GM15510 (cell line): Measurements from ENCODE around the gene RPL18A.

ENCODE experiments used
- POLR2A ChIP-seq: IDR thresholded peaks from 3 replicates; pipeline ENCODE4 v1.6.1; 2011; ENCODE audit warnings: borderline replicate concordance; ENCODE audit not compliant: insufficient read length; ENCODE audit errors: extremely low read depth

RPL18A gene

DNA sequence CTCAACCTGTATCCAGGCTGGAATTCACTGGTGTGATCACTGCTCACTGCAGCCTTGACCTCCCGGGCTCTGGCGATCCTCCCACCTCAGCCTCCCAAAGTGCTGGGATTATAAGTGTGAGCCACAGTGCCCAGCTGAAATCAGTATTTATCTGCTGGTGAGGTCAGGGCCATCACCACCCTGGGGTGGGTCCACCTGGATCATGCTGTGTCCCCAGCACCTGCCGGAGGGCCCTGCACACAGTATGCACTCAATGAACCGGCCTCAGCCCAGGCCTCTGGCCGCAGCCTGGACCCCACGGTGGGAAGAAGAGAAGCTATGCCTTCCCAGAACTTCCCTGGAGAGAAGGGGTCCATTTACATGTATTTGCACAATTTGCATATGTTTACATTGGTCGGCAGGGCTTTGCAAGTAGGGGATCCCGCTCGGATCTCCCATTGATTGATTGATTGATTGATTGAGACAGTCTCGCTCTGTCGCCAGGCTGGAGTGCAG, 9.5 kb downstream of the RPL18A start:
- TF ChIP-seq POLR2A = no peak

DNA sequence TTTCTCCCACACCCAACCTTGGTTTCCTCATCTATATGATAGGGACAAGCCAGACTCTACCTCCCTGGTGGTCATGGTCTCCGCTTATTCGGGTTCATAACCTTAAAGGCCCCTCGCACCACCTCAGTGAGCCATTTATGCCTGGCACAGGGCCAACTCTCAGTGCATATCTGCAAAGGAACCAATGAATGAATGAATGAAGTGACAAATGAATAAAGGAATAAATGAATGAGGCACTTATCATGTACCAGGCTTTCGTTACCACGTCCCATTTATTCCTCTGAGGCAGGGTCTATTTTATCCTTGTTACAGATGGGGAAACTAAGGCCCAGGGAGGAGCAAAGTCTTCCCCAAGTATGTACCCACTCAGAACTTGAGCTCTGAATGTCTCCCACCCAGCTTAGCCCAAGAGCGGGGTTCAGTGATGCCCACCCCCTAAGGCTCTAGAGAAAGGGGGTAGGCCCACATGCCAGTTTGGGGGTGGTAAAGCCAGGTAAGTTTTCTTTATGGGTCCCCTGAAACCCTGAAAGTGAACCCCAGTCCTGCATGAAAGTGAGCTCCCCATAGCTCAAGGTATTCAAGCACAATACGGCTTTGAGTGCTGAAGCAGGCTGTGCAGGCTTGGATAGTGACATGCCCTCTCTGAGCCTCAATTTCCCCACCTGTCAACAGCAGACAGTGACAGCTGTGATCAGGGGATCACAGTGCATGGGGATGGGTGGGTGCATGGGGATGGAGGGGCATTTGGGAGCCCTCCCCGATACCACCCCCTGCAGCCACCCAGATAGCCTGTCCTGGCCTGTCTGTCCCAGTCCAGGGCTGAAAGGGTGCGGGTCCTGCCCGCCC, 11.5 kb downstream of the RPL18A start:
- TF ChIP-seq POLR2A = no peak

DNA sequence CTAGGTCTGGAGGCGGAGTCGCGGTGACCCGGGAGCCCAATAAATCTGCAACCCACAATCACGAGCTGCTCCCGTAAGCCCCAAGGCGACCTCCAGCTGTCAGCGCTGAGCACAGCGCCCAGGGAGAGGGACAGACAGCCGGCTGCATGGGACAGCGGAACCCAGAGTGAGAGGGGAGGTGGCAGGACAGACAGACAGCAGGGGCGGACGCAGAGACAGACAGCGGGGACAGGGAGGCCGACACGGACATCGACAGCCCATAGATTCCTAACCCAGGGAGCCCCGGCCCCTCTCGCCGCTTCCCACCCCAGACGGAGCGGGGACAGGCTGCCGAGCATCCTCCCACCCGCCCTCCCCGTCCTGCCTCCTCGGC, 12.2 kb downstream of the RPL18A start, which contains the start of gene SLC5A5:
Gene SLC5A5 (plus strand): TSS at position 68 of the 373 bp plus-strand sequence. CDS start 375 bp downstream, outside the sequence.
- no peak for TF ChIP-seq POLR2A

DNA sequence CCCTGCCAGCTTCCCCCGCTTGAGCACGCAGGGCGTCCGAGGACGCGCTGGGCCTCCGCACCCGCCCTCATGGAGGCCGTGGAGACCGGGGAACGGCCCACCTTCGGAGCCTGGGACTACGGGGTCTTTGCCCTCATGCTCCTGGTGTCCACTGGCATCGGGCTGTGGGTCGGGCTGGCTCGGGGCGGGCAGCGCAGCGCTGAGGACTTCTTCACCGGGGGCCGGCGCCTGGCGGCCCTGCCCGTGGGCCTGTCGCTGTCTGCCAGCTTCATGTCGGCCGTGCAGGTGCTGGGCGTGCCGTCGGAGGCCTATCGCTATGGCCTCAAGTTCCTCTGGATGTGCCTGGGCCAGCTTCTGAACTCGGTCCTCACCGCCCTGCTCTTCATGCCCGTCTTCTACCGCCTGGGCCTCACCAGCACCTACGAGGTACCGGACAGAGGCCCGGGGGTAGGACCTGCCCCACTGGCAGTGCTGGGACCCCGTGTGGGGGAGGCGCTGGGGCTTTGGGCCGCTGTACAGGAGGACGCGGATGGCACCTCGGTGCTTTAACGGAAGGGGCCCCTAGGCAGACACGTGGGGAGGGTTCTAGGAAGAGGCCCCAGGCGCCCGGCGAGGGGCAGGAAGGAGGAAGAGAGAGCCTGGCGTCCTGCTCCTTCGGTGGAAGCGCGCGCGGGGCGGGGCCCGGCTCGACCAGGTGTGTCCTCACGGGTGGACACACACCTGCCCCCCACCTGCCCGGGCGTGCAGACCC, 12.7 kb downstream of the RPL18A start:
- no peak for TF ChIP-seq POLR2A

GRCh38 chr19:17873786-17874757, 14.4 kb downstream of the RPL18A start:
- no peak for TF ChIP-seq POLR2A

GRCh38 chr19:17874758-17875135, 15.0 kb downstream of the RPL18A start:
- no peak for TF ChIP-seq POLR2A

GRCh38 chr19:17877696-17878095, 18.0 kb downstream of the RPL18A start:
- TF ChIP-seq POLR2A = no peak

DNA sequence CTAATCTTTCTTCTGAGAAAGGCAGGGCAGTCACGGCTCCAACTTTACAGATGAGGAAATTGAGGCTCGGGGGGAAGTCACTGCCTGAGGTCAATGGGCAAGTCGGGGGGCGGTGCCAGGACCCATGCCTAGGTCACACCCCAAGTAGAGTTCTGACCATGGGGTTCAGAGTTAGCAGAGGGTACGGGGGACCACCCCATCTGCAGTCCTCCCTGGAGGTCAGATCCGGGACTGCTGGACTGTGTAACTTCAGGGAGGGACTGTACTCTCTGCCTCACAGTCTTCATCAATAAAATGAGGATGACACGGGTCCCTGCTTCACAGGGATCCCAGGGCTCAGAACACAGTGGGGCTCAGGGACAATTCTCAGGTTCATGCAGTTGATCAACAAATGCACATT, 19.8 kb downstream of the RPL18A start:
- no peak for TF ChIP-seq POLR2A

GRCh38 chr19:17881701-17882100, 22.0 kb downstream of the RPL18A start:
- no peak for TF ChIP-seq POLR2A

DNA sequence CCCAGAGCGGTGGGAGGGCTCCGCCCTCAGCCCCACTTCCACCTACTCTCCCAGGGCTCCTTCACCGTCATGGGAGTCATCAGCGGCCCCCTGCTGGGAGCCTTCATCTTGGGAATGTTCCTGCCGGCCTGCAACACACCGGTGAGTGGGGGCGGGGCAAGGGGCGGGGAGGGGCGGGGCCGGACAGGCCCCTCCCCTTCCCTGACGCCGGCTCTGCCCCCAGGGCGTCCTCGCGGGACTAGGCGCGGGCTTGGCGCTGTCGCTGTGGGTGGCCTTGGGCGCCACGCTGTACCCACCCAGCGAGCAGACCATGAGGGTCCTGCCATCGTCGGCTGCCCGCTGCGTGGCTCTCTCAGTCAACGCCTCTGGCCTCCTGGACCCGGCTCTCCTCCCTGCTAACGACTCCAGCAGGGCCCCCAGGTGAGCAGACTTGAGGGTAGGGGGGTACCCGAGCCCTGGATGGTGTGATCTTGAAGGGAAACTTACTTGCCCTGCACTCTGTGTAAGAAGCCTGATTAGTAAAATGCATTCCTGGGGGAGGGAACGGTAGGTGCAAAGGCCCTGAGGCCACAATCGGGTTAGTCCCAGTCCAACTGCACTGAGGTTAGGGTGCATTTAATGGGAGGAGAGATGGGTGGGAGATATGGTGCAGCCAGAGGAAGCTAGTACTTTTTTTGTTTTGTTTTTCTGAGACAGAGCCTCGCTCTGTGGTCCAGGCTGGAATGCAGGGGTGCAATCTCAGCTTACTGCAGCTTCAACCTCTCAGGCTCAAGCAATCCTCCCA, 24.1 kb downstream of the RPL18A start:
- no peak for TF ChIP-seq POLR2A

DNA sequence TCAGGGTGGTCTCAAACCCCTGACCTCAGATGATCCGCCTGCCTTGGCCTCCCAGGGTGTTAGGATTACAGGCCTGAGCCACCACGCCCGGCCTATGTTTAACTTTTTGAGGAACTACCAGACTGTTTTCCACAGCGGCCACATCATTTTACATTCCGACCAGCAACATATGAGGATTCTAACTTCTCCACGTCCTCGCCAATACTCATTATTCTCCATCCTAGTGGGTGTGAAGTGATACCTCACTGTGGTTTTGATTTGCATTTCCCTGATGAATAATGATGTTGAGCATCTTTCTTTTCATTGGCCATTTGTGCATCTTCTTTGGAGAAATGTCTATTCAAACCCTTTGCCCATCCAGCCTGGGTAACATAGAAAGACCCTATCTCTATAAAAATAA, 26.8 kb downstream of the RPL18A start:
- no peak for TF ChIP-seq POLR2A

DNA sequence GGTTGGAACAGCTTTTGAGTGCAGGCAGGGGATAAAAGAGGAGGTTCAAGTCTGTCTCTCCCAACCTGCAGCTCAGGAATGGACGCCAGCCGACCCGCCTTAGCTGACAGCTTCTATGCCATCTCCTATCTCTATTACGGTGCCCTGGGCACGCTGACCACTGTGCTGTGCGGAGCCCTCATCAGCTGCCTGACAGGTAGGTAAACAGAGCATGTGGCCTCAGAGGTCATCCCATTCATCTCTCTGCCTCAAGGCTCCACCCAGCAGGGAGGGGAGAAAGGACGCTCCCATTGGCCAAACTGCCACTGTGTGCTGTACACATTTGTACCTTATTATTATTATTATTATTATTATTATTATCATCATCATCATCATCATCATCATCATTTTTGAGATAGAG, 28.6 kb downstream of the RPL18A start:
- no peak for TF ChIP-seq POLR2A

- TF ChIP-seq POLR2A = no peak
Observed at GRCh38 chr19:17889609-17890214, 30.0 kb downstream of the RPL18A start.

GRCh38 chr19:17893766-17894165, 34.1 kb downstream of the RPL18A start:
- TF ChIP-seq POLR2A = no peak

DNA sequence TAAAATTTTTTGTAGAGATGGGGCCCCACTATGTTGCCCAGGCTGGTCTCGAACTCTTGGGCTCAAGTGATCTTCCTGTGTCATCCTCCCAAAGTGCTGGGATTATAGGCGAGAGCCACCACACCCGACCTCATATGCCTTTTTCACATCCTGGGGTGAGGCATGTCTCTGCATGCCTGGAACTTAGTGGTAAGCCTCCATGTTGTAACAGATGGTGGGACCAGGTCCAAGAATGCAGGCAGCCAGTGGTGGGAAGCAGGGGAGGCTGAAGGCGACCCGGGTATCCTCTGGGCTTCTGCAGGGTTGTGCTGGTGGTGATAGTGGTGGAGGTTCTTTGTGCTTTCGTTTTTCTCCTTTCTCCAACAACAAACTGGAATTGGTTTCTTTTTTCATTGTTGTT, 43.0 kb downstream of the RPL18A start:
- no peak for TF ChIP-seq POLR2A
